Ovary (tissue), 9 donors: ENCODE results near the gene CCL26. TPM values are rescaled to one million over a fixed set of nuclear protein-coding genes. Genes with fewer than 3 reads are reported as not detected.

Experiments used
- DNase-seq, 5 donors: peaks; one replicate each; pipeline ENCODE4 v3.0.0-alpha.2; 2019 to 2020
- H3K27ac ChIP-seq, 2 donors: fragments of 200-600 bp; one replicate each; pipeline versions ENCODE4 v1.5.1 to v1.8.0; 2019 to 2022
- H3K27me3 ChIP-seq: fragments of 200-600 bp; one replicate; pipeline ENCODE4 v1.8.0; 2022
- H3K36me3 ChIP-seq: fragments of 200-600 bp; sonication (generic); one replicate; pipeline ENCODE4 v1.5.1; 2019
- H3K4me1 ChIP-seq: one replicate; pipeline ENCODE4 v1.8.1; 2013; ENCODE audit warnings: mild to moderate bottlenecking, moderate library complexity; ENCODE audit not compliant: insufficient read depth
- H3K4me3 ChIP-seq: fragments of 200-600 bp; sonication (generic); one replicate; pipeline ENCODE4 v1.5.1; 2017
- H3K9me3 ChIP-seq, 2 donors: fragments of 200-600 bp in 1 of 2; sonication (generic) in 1 of 2; one replicate each; pipeline versions ENCODE4 v1.5.1 to v1.8.1; 2013 to 2019; ENCODE audit warnings: mild to moderate bottlenecking in 1 of 2, moderate library complexity in 1 of 2
- CTCF ChIP-seq, 3 donors: fragments of 450-650 bp in 2 of 3; fragments of 200-600 bp in 1 of 3; IDR thresholded peaks; one replicate each; pipeline versions ENCODE4 v1.5.1 to v1.8.0; 2016 to 2022; ENCODE audit warnings: antibody characterized with exemption in 3 of 3, mild to moderate bottlenecking in 1 of 3
- EP300 ChIP-seq: sonication (generic); formaldehyde crosslinking; IDR thresholded peaks from one replicate; pipeline ENCODE4 v1.6.1; 2017; ENCODE audit warnings: antibody characterized with exemption
- POLR2A ChIP-seq: fragments of 450-650 bp; IDR thresholded peaks from one replicate; pipeline ENCODE4 v1.6.1; 2017; ENCODE audit warnings: antibody characterized with exemption, mild to moderate bottlenecking, moderate library complexity
- WGBS, 3 donors: extraction: QIAGEN DNeasy Blood & Tissue Kit in 1 of 3; methylation state at CpG; one replicate each; pipeline versions ENCODE4 v1.1.5 to v1.1.7; 2013 to 2017; 5-methylcytosine and 5-hydroxymethylcytosine counted together
- intact Hi-C, 4 donors: fragments of 100-400 bp; cut with DNase I; formaldehyde crosslinking; loops; one replicate each; pipeline versions ENCODE4 v1.11.0 to v1.15.1; 2022 to 2023
- polyA plus RNA-seq, 2 donors: library from polyadenylated mRNA; stranded (reverse); fragments of 200-250 nt in 1 of 2; fragments of 350-450 nt in 1 of 2; fragmentation: Illumina TruSeq in 1 of 2; extraction: RNeasy Lipid Tissue Mini Kit (QIAGEN cat#74804) in 1 of 2; gene quantifications; one replicate each; pipeline ENCODE4 v1.2.3, GENCODE V29; 2013 to 2014
- total RNA-seq, 7 donors: library from RNA; depleted of rRNA in 2 of 7; stranded (reverse); fragments of >200 nt in 2 of 7; fragmentation: NEBNext Ultra II Directional in 3 of 7; extraction: Animal tissue kit (Norgen Biotek cat#: 25700) in 3 of 7; gene quantifications; one replicate each; pipeline versions ENCODE4 v1.1.0 to v1.2.4, GENCODE V29; 2016 to 2023
- donor health status: DM: no; HTN: no; CAD: no; lungs with moderate emphysema.
- donor health status: DM: no; HTN: no; CAD: no.
- donor health status: Bipolar disorder and iron deficiency.
- donor health status: DM: yes; HTN: yes; CAD: no.
- donor health status: DM: no; HTN: no; CAD: no.
- donor health status: DM: yes; HTN: yes; CAD: no.

Gene CCL26
- total and polyA plus RNA-seq, 9 donors = 2.6 to 43.0 (median 9.5) TPM

DNA sequence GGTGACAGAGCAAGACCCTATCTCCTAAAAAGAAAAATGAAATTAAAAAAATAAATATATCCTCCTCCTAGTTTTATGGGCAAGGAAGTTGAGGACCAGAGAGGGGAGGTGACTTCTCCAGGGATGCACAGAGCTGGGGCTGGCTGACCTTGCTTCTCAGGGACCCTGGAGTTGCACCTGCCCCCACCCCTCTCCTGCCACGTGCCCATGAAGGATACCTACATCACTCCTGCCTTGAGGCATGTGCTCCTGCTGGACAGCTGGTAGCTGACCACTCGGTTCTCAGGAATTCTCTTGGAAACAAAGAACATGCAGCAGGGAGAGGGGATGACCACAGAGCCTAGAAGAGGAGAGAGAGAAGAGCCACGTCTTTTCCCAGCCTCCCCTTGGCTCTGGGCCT, 41.1 kb upstream of the CCL26 start:
- intact Hi-C loops = no loop called here
- TF ChIP-seq EP300 (no peak), CTCF (IDR thresholded peaks at IDR 0.05) (no peak), POLR2A (no peak)
- H3K27ac ChIP-seq = no peak overlapping the region
- no peaks in the 10 kb centered on the region for H3K9me3 ChIP-seq
- 45 to 53% (median 52%) methylated on average over 3 of the region's 3 CpGs for WGBS, 3 donors
- DNase-seq = no peak
- no peak overlapping the region for H3K4me3 ChIP-seq
- H3K36me3 ChIP-seq = no peaks in the 10 kb centered on the region
- H3K27me3 ChIP-seq = no peaks in the 10 kb centered on the region
- H3K4me1 ChIP-seq = no peaks in the 10 kb centered on the region

GRCh38 chr7:75811894-75812678, 40.1 kb upstream of the CCL26 start:
- intact Hi-C loops = no loop called here
- Histone ChIP-seq H3K9me3 (no peaks in the 10 kb centered on the region), H3K4me1 (no peaks in the 10 kb centered on the region), H3K4me3 (no peak overlapping the region), H3K36me3 (no peaks in the 10 kb centered on the region), H3K27me3 (no peaks in the 10 kb centered on the region), H3K27ac (no peak overlapping the region)
- WGBS, 3 donors = 90 to 93% (median 92%) methylated on average over 11 of the region's 11 CpGs
- TF ChIP-seq EP300 (no peak), CTCF (IDR thresholded peaks at IDR 0.05) (no peak), POLR2A (no peak)
- DNase-seq = no peak

DNA sequence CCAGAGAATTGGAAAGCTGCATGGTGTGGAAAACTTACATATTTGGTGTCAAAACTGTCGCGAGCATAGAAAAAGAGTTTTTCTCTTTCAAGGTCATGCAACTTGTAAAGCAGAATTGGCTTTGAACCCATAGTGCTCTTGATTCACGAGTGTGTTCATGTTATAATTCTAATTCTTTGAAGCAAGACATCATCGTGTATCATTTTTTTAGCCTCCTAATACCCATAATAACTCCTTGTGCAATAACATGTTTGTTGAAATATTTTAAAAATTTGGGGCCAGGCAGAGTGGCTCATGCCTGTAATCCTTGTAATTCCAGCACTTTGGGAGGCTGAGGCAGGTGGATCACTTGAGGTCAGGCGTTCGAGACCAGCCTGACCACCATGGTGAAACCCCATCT, 37.4 kb upstream of the CCL26 start:
- no peak overlapping the region for H3K27ac ChIP-seq
- no peaks in the 10 kb centered on the region for H3K4me1 ChIP-seq
- no peaks in the 10 kb centered on the region for H3K36me3 ChIP-seq
- intact Hi-C loops = no loop called here
- no peaks in the 10 kb centered on the region for H3K9me3 ChIP-seq
- 21 to 31% (median 22%) methylated on average over 6 of the region's 6 CpGs for WGBS, 3 donors
- H3K4me3 ChIP-seq = no peak overlapping the region
- DNase-seq = no peak
- H3K27me3 ChIP-seq = no peaks in the 10 kb centered on the region
- no peak for TF ChIP-seq POLR2A
- TF ChIP-seq EP300 = no peak
- no peak for TF ChIP-seq CTCF (IDR thresholded peaks at IDR 0.05)

DNA sequence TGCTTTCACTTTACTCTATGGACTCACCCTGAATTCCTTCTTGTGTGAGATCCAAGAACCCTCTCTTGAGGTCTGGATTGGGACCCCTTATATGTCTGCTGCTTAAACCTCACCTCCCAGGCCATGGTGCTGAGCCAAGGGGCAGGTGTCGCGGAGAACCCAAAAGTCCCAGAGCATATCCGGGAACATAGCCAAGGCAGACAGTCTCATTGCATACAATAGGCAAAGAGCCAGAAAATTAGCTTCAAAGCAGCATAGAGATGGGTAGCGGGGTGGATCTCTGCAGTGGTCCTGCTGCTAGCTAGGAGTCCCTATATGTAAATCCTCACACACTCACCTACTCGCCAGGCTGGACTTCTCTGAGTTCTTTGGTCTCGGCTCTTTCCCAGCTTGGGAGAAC, 36.1 kb upstream of the CCL26 start:
- intact Hi-C loops = no loop called here
- no peak for DNase-seq
- Histone ChIP-seq H3K4me3 (no peak overlapping the region), H3K27ac (no peak overlapping the region), H3K36me3 (no peaks in the 10 kb centered on the region), H3K4me1 (no peaks in the 10 kb centered on the region), H3K9me3 (no peaks in the 10 kb centered on the region), H3K27me3 (no peaks in the 10 kb centered on the region)
- no peak for TF ChIP-seq POLR2A
- TF ChIP-seq EP300 = no peak
- no peak for TF ChIP-seq CTCF (IDR thresholded peaks at IDR 0.05)
- WGBS, 3 donors = 40 to 59% (median 55%) methylated on average over 6 of the region's 6 CpGs
